ENCODE measurements around the gene CXCL17. TPM values are rescaled to one million over a fixed set of nuclear protein-coding genes. Genes with fewer than 3 reads are reported as not detected.
"Not testable (repeated sequence)": the region's sequence is repeated elsewhere in the genome, so short reads cannot be mapped to it uniquely, and the experiment has no call there.

CXCL17 gene
- total and polyA plus RNA-seq, 2 donors (not counting 1 experiment from before 2014, with no cell fraction given): not detected

DNA sequence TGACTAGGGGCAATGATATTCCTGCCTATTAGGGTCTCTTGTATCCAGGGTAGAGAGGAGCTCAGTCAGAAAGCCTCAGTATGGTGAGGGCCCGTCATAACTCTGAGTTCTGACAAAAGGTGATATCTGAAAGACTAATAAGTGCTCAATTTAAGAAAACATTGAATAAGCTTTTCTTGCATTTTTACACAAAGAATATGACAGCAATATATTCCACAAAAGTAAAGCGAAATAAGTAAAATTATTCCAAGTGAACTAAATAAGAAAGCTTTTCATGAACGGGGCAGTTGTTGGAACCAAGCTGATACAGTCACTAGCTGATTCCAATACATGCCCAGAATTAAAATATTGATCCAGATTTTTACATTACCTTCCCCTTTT lies 45.0 kb upstream of the CXCL17 start:
- no peaks in the 10 kb centered on the region for H3K79me2 ChIP-seq (ENCODE audit: control insufficient read depth, insufficient read depth, low read length)
- H3K4me2 ChIP-seq (replicated peaks; ENCODE audit: low read depth, low read length, poor library complexity, severe bottlenecking): no peak overlapping the region
- H3K4me1 ChIP-seq (ENCODE audit: control insufficient read depth in 2 of 2, insufficient read depth in 2 of 2, low read length in 2 of 2): no peaks in the 10 kb centered on the region
- intact Hi-C loops (cut with micrococcal nuclease): no loop called here
- Mint-ChIP-seq H3K27me3 (no peaks in the 10 kb centered on the region), H3K27ac (no peak overlapping the region), H3K4me3 (no peak overlapping the region), H3K9me3 (ENCODE audit: insufficient read depth) (no peaks in the 10 kb centered on the region), H3K4me1 (no peaks in the 10 kb centered on the region)
- no peak overlapping the region for H3K9ac ChIP-seq (ENCODE audit: low read length)
- no peak for ATAC-seq (ENCODE audit: low read depth)
- no peak overlapping the region for H3K4me3 ChIP-seq (ENCODE audit: control extremely low read depth in 1 of 5, extremely low read depth in 1 of 5, insufficient read depth in 1 of 5, low read depth in 2 of 5, low read length in 4 of 5)
- ChIA-PET CTCF (interaction anchor here (1.0 to 2.0 kb wide), 2 partner anchors 13 to 21 kb away, joined by 5 to 6 read pairs; no protein-coding TSS in a partner anchor), POLR2A (interaction anchor here (0.6 kb wide), 1 partner anchor 1729 kb away, joined by 12 read pairs; no protein-coding TSS in a partner anchor)
- TF ChIP-seq EZH2 (IDR thresholded peaks at IDR 0.05; ENCODE audit: borderline replicate concordance, insufficient read depth, low read depth, low read length, poor library complexity, severe bottlenecking): no peak
- TF ChIP-seq, protein P1, sequence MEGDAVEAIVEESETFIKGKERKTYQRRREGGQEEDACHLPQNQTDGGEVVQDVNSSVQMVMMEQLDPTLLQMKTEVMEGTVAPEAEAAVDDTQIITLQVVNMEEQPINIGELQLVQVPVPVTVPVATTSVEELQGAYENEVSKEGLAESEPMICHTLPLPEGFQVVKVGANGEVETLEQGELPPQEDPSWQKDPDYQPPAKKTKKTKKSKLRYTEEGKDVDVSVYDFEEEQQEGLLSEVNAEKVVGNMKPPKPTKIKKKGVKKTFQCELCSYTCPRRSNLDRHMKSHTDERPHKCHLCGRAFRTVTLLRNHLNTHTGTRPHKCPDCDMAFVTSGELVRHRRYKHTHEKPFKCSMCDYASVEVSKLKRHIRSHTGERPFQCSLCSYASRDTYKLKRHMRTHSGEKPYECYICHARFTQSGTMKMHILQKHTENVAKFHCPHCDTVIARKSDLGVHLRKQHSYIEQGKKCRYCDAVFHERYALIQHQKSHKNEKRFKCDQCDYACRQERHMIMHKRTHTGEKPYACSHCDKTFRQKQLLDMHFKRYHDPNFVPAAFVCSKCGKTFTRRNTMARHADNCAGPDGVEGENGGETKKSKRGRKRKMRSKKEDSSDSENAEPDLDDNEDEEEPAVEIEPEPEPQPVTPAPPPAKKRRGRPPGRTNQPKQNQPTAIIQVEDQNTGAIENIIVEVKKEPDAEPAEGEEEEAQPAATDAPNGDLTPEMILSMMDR (IDR thresholded peaks at IDR 0.05): no peak
- H3K27ac ChIP-seq (ENCODE audit: low read length in 2 of 2): no peak overlapping the region
- H4K20me1 ChIP-seq (ENCODE audit: control insufficient read depth, insufficient read depth, low read length, poor library complexity, severe bottlenecking): no peaks in the 10 kb centered on the region
- 100% methylated on average over 1 of the region's 3 CpGs for WGBS (ENCODE audit: insufficient coverage)
- H3K36me3 ChIP-seq (replicated peaks in 1 of 2; ENCODE audit: control extremely low read depth in 1 of 2, control insufficient read depth in 1 of 2, extremely low read depth in 1 of 2, insufficient read depth in 2 of 2, low read length in 1 of 2): no peaks in the 10 kb centered on the region
- H2AFZ ChIP-seq (ENCODE audit: insufficient read depth, low read depth, low read length, poor library complexity, severe bottlenecking): no peak overlapping the region
- DNase-seq: no peak
- no peaks in the 10 kb centered on the region for H3K9me3 ChIP-seq (ENCODE audit: control extremely low read depth in 1 of 3, control insufficient read depth in 2 of 3, insufficient read depth in 1 of 3, low read length in 2 of 3)
- H3K27me3 ChIP-seq (replicated peaks in 1 of 4; ENCODE audit: control extremely low read depth in 1 of 4, control insufficient read depth in 3 of 4, insufficient read depth in 4 of 4, low read length in 3 of 4): no peaks in the 10 kb centered on the region

DNA sequence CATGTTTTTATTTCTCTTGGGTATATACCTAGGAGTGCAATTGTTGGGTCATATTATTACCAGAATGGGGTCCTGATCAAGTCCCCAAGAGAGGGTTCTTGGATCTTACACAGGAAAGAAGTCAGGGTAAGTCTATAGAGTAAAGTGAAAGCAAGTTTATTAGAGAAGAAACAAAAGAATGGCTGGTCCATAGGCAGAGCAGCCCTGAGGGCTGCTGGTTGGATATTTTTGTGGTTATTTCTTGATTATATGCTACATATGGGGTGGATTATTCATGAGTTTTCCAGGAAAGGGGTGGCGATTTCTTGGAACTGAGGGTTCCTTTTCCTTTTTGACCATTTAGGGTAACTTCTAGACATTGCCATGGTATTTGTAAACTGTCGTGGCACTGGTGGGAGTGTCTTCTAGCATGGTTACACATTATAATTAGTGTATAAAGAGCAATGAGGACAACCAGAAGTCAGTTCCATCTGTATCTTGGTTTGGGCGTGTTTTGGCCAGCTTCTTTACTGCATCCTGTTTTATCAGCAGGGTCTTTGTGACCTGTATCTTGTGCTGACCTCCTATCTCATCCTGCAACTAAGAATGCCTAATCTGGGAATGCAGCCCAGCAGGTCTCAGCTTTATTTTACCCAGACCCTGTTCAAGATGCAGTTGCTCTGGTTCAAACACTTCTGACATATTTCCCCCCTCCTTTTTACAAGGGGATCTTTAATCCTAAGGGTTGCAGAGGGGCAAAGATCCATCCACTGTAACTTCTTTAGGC lies 44.5 kb upstream of the CXCL17 start:
- ChIA-PET CTCF (interaction anchor here (1.0 kb wide), 1 partner anchor 12 kb away, joined by 5 read pairs; no protein-coding TSS in a partner anchor), POLR2A (interaction anchor here (0.6 kb wide), 2 partner anchors 15 to 1730 kb away, joined by 4 to 12 read pairs; no protein-coding TSS in a partner anchor)
- Histone ChIP-seq H4K20me1 (ENCODE audit: control insufficient read depth, insufficient read depth, low read length, poor library complexity, severe bottlenecking) (no peaks in the 10 kb centered on the region), H3K4me1 (ENCODE audit: control insufficient read depth in 2 of 2, insufficient read depth in 2 of 2, low read length in 2 of 2) (no peaks in the 10 kb centered on the region), H3K9me3 (ENCODE audit: control extremely low read depth in 1 of 3, control insufficient read depth in 2 of 3, insufficient read depth in 1 of 3, low read length in 2 of 3) (no peaks in the 10 kb centered on the region), H2AFZ (ENCODE audit: insufficient read depth, low read depth, low read length, poor library complexity, severe bottlenecking) (no peak overlapping the region), H3K4me2 (replicated peaks; ENCODE audit: low read depth, low read length, poor library complexity, severe bottlenecking) (no peak overlapping the region), H3K36me3 (replicated peaks in 1 of 2; ENCODE audit: control extremely low read depth in 1 of 2, control insufficient read depth in 1 of 2, extremely low read depth in 1 of 2, insufficient read depth in 2 of 2, low read length in 1 of 2) (no peaks in the 10 kb centered on the region), H3K4me3 (ENCODE audit: control extremely low read depth in 1 of 5, extremely low read depth in 1 of 5, insufficient read depth in 1 of 5, low read depth in 2 of 5, low read length in 4 of 5) (no peak overlapping the region), H3K27ac (ENCODE audit: low read length in 2 of 2) (no peak overlapping the region), H3K27me3 (replicated peaks in 1 of 4; ENCODE audit: control extremely low read depth in 1 of 4, control insufficient read depth in 3 of 4, insufficient read depth in 4 of 4, low read length in 3 of 4) (no peaks in the 10 kb centered on the region), H3K9ac (ENCODE audit: low read length) (no peak overlapping the region), H3K79me2 (ENCODE audit: control insufficient read depth, insufficient read depth, low read length) (no peaks in the 10 kb centered on the region)
- TF ChIP-seq, protein P1 (IDR thresholded peaks at IDR 0.05): no peak
- TF ChIP-seq EZH2 (IDR thresholded peaks at IDR 0.05; ENCODE audit: borderline replicate concordance, insufficient read depth, low read depth, low read length, poor library complexity, severe bottlenecking): no peak
- DNase-seq (no peak), ATAC-seq (ENCODE audit: low read depth) (no peak)
- Mint-ChIP-seq H3K27ac (no peak overlapping the region), H3K4me1 (no peaks in the 10 kb centered on the region), H3K9me3 (ENCODE audit: insufficient read depth) (no peaks in the 10 kb centered on the region), H3K27me3 (no peaks in the 10 kb centered on the region), H3K4me3 (no peak overlapping the region)
- intact Hi-C loops (cut with micrococcal nuclease): no loop called here
- 100% methylated on average over 2 of the region's 3 CpGs for WGBS (ENCODE audit: insufficient coverage)

DNA sequence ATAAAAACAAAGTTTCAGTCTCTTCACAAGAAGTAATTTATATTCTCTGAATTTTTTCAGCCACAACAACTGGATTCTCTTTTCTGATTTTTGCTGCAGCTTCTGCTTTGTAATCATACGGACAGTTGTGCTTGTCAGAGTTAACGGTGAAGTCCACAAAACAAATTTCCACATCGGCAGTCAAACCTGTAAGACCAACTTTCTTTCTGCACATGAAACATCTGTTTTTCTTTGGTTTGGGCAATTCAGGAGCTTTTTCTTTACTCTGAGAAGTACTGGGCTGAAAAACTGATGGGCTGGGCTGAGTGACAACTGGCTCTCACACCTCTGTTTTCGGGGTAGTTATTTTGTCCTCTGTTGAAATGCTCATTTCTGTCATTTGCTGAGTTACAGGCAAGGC lies 42.3 kb upstream of the CXCL17 start:
- H3K27ac ChIP-seq (ENCODE audit: low read length in 2 of 2); H3K9me3 Mint-ChIP-seq (ENCODE audit: insufficient read depth); POLR2A ChIA-PET; H3K4me3 ChIP-seq (ENCODE audit: control extremely low read depth in 1 of 5, extremely low read depth in 1 of 5, insufficient read depth in 1 of 5, low read depth in 2 of 5, low read length in 4 of 5); ATAC-seq (ENCODE audit: low read depth); H3K4me3 Mint-ChIP-seq; H2AFZ ChIP-seq (ENCODE audit: insufficient read depth, low read depth, low read length, poor library complexity, severe bottlenecking); H3K27me3 ChIP-seq (replicated peaks in 1 of 4; ENCODE audit: control extremely low read depth in 1 of 4, control insufficient read depth in 3 of 4, insufficient read depth in 4 of 4, low read length in 3 of 4); H4K20me1 ChIP-seq (ENCODE audit: control insufficient read depth, insufficient read depth, low read length, poor library complexity, severe bottlenecking); H3K4me2 ChIP-seq (replicated peaks; ENCODE audit: low read depth, low read length, poor library complexity, severe bottlenecking); H3K36me3 ChIP-seq (replicated peaks in 1 of 2; ENCODE audit: control extremely low read depth in 1 of 2, control insufficient read depth in 1 of 2, extremely low read depth in 1 of 2, insufficient read depth in 2 of 2, low read length in 1 of 2); H3K27ac Mint-ChIP-seq; DNase-seq; H3K9ac ChIP-seq (ENCODE audit: low read length); H3K79me2 ChIP-seq (ENCODE audit: control insufficient read depth, insufficient read depth, low read length); intact Hi-C loops (cut with micrococcal nuclease); H3K9me3 ChIP-seq (ENCODE audit: control extremely low read depth in 1 of 3, control insufficient read depth in 2 of 3, insufficient read depth in 1 of 3, low read length in 2 of 3); H3K27me3 Mint-ChIP-seq: not testable (repeated sequence)
- CTCF ChIA-PET: interaction anchor here (0.7 to 1.6 kb wide), 2 partner anchors 43 to 44 kb away, joined by 3 read pairs; partner anchors contain the start of gene CEACAM1
- H3K4me1 ChIP-seq (ENCODE audit: control insufficient read depth in 2 of 2, insufficient read depth in 2 of 2, low read length in 2 of 2): peaks cover 10 to 11% of the 10 kb centered on the region in 2 donors
- WGBS (ENCODE audit: insufficient coverage): 86% methylated on average over 2 of the region's 4 CpGs
- peaks cover 11% of the 10 kb centered on the region for H3K4me1 Mint-ChIP-seq
